ENCODE results near the gene PTGS1. TPM values are rescaled to one million over a fixed set of nuclear protein-coding genes. Genes with fewer than 3 reads are reported as not detected.
A peak's percentile ranks its signal among the peaks of the same experiment; 100 is the strongest.
"Not testable (repeated sequence)": the region's sequence is repeated elsewhere in the genome, so short reads cannot be mapped to it uniquely, and the experiment has no call there.

PTGS1 gene
- 5.0 TPM for total RNA-seq

- DNase-seq, result peak; percentile 64
Measured at GRCh38 chr9:122370869-122371755, at the start of gene PTGS1. TSS of gene PTGS1 (plus strand) at chr9:122371024. CDS start at chr9:122371085, 61 bp downstream.

GRCh38 chr9:122322553-122322952 is 48.3 kb upstream of the PTGS1 start:
- no peak for DNase-seq

GRCh38 chr9:122324665-122325064 is 46.2 kb upstream of the PTGS1 start:
- DNase-seq, result not testable (repeated sequence)

- no peak for DNase-seq
Measured at GRCh38 chr9:122325124-122325523, 45.7 kb upstream of the PTGS1 start.

GRCh38 chr9:122327175-122327574 is 43.6 kb upstream of the PTGS1 start:
- DNase-seq, result no peak

- peak; percentile 73 for DNase-seq
Measured at GRCh38 chr9:122329597-122329996, 41.2 kb upstream of the PTGS1 start.

- DNase-seq, result not testable (repeated sequence)
Measured at GRCh38 chr9:122330466-122330865, 40.4 kb upstream of the PTGS1 start.

GRCh38 chr9:122331523-122331927 is 39.3 kb upstream of the PTGS1 start:
- DNase-seq, result no peak

GRCh38 chr9:122332083-122332482 is 38.7 kb upstream of the PTGS1 start:
- DNase-seq, result peak; percentile 72

- no peak for DNase-seq
Measured at GRCh38 chr9:122332644-122333043, 38.2 kb upstream of the PTGS1 start.

- no peak for DNase-seq
Measured at GRCh38 chr9:122333169-122333808, 37.5 kb upstream of the PTGS1 start.

- DNase-seq, result no peak
Measured at GRCh38 chr9:122334916-122335315, 35.9 kb upstream of the PTGS1 start.

GRCh38 chr9:122336189-122336588 is 34.6 kb upstream of the PTGS1 start:
- no peak for DNase-seq

GRCh38 chr9:122336866-122337555 is 33.8 kb upstream of the PTGS1 start:
- DNase-seq, result no peak

- DNase-seq, result peak; percentile 63
Measured at GRCh38 chr9:122337556-122337929, 33.3 kb upstream of the PTGS1 start.

GRCh38 chr9:122338536-122338935 is 32.3 kb upstream of the PTGS1 start:
- DNase-seq, result no peak

- no peak for DNase-seq
Measured at GRCh38 chr9:122338994-122339393, 31.8 kb upstream of the PTGS1 start.

- no peak for DNase-seq
Measured at GRCh38 chr9:122339579-122339978, 31.2 kb upstream of the PTGS1 start.

- DNase-seq, result no peak
Measured at GRCh38 chr9:122340161-122340560, 30.7 kb upstream of the PTGS1 start.

- no peak for DNase-seq
Measured at GRCh38 chr9:122342323-122343050, 28.3 kb upstream of the PTGS1 start.

GRCh38 chr9:122346478-122347347 is 24.1 kb upstream of the PTGS1 start:
- DNase-seq, result peak; percentile 40
